ACC112 (cell line): ENCODE measurements around the gene TMEM52.

Experiments
- H2AFZ ChIP-seq: fragments of 200-600 bp; sonication (generic); one replicate; pipeline ENCODE4 v1.6.0; 2017; ENCODE audit warnings: antibody characterized with exemption, low read length; ENCODE audit not compliant: unreplicated experiment
- H3K27ac ChIP-seq: fragments of 200-600 bp; sonication (generic); 2 replicates; pipeline ENCODE4 v1.5.1; 2014; ENCODE audit warnings: low read depth, mild to moderate bottlenecking, antibody characterized with exemption, low read length, moderate library complexity
- H3K27me3 ChIP-seq: fragments of 200-600 bp; sonication (generic); 2 replicates; pipeline ENCODE4 v1.6.1; 2014; ENCODE audit warnings: mild to moderate bottlenecking, antibody characterized with exemption, low read length, moderate library complexity, mixed read lengths; ENCODE audit not compliant: insufficient read depth
- H3K36me3 ChIP-seq: fragments of 200-600 bp; sonication (generic); 2 replicates; pipeline ENCODE4 v1.6.1; 2016; ENCODE audit warnings: mild to moderate bottlenecking, antibody characterized with exemption, low read length, moderate library complexity, mixed read lengths; ENCODE audit not compliant: insufficient read depth
- H3K4me1 ChIP-seq: fragments of 200-600 bp; sonication (generic); one replicate; pipeline ENCODE4 v1.6.1; 2016; ENCODE audit warnings: low read length, mixed read lengths; ENCODE audit not compliant: insufficient read depth, unreplicated experiment, control insufficient read depth
- H3K4me3 ChIP-seq: fragments of 200-600 bp; sonication (generic); 2 replicates; pipeline ENCODE4 v1.5.1; 2014; ENCODE audit warnings: mild to moderate bottlenecking, low read depth, low read length
- H3K79me2 ChIP-seq: fragments of 200-600 bp; sonication (generic); one replicate; pipeline ENCODE4 v1.6.0; 2016; ENCODE audit warnings: low read length; ENCODE audit not compliant: control insufficient read depth, unreplicated experiment, insufficient read depth

Gene TMEM52

DNA sequence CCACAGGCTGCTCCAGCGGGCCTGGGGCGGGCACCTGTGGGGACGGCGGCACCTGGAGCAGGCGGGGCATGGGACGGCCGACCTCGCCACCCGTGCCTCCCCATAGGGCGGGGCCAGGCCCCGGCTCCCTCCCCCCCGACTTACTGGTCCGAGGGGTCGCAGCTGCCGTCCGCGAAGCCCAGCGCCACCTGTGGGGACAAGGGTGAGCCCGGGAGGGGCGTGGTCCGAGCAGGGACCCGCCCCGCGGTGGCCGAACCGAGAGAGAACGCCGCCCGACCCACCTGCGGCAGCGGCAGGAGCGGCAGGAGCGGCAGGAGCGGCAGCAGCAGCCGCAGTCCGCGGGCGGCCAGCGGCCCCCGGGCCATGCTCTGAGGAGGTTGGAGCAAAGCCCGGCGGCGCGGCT, at the start of gene TMEM52:
Gene TMEM52, minus strand, starts transcription at position 379 of the 403 bp plus-strand sequence. Its CDS starts 14 bp downstream, at position 365.
- Histone ChIP-seq H3K27me3 (peaks cover 6% of the 10 kb centered on the region; the same call in 1 of the 2 replicates), H3K79me2 (no peaks in the 10 kb centered on the region), H3K36me3 (no peaks in the 10 kb centered on the region), H3K27ac (no peak within 1 kb of the TSS), H3K4me3 (peak within 1 kb of the TSS; percentile 79), H2AFZ (peak within 1 kb of the TSS; percentile 81), H3K4me1 (peaks cover 4% of the 10 kb centered on the region)

- Histone ChIP-seq H3K79me2 (no peaks in the 10 kb centered on the region), H3K4me1 (no peaks in the 10 kb centered on the region), H2AFZ (no peak overlapping the region), H3K27ac (no peak overlapping the region), H3K36me3 (no peaks in the 10 kb centered on the region), H3K4me3 (no peak overlapping the region), H3K27me3 (peaks cover 33% of the 10 kb centered on the region)
These were observed 48.8 kb upstream of the TMEM52 start for GRCh38 chr1:1967879-1968278.

- Histone ChIP-seq H3K79me2 (no peaks in the 10 kb centered on the region), H3K4me3 (no peak overlapping the region)
These were observed 48.1 kb upstream of the TMEM52 start for GRCh38 chr1:1967151-1967550.

DNA sequence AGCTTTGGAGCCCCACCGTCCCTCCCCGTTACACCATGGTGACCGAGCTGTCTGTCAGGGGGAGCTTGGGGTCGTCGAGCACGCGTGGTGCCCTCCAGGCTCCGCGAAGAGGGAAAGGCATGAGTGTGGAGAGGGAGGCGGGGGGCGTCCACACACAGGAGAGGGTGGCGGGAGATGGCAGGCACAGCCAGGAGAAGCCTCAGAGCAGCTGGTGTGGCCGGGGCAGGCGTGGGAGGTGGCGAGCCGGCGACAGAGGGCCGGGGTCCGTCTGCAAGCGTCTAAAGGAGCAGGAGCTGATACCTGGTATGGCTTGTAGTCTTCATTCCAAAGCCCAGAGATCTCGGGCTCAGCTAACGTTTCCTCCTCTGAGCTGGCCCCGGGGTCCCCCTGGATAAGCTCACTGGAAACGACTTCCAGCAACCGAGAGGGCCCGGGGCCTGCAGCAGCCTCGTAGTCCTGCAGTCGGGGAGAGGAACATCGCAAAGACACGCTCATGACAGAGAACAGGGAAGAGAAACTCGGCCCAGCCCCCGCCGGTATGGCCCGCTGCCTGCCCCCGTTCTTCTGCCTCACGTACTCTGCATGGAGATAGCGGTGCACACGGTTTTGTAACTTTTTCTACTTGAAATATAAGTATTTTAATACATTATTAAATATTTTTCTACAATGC, 47.1 kb upstream of the TMEM52 start:
- no peak overlapping the region for H2AFZ ChIP-seq
- H3K27ac ChIP-seq, result no peak overlapping the region
- peaks cover 41% of the 10 kb centered on the region for H3K27me3 ChIP-seq
- no peaks in the 10 kb centered on the region for H3K36me3 ChIP-seq
- no peaks in the 10 kb centered on the region for H3K79me2 ChIP-seq
- H3K4me3 ChIP-seq, result no peak overlapping the region
- peaks cover 2% of the 10 kb centered on the region for H3K4me1 ChIP-seq

More at GRCh38 chr1:1967151-1967550, 48.1 kb upstream of the TMEM52 start:
- no peak overlapping the region for H3K27ac ChIP-seq
- H3K27me3 ChIP-seq, result peaks cover 33% of the 10 kb centered on the region
- H3K36me3 ChIP-seq, result no peaks in the 10 kb centered on the region
- no peaks in the 10 kb centered on the region for H3K4me1 ChIP-seq
- H2AFZ ChIP-seq, result no peak overlapping the region

DNA sequence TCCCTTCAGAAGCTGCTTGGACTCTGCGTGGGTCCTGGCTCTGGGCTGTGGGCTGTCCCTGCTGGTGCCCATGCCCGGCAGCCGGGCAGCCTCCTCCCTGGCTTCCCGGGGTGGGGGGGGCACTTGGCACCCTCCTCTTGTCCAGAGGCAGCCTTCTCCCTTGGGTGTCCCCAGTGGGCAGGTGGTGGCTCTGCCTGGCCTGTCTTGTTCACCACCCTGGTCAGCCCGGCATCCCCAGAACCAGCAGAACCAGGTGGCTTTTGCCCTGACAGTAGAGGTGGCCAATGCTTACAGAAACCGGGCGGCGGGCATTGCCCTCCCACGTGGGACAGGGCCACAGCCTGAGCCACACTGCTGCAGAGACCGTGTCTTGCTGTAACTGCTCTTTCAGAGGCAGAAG, 46.5 kb upstream of the TMEM52 start:
- Histone ChIP-seq H2AFZ (no peak overlapping the region), H3K4me1 (peaks cover 9% of the 10 kb centered on the region), H3K27me3 (peaks cover 43% of the 10 kb centered on the region), H3K36me3 (no peaks in the 10 kb centered on the region), H3K4me3 (no peak overlapping the region), H3K27ac (no peak overlapping the region), H3K79me2 (no peaks in the 10 kb centered on the region)

GRCh38 chr1:1964811-1965210, 45.7 kb upstream of the TMEM52 start:
- Histone ChIP-seq H3K27ac (no peak overlapping the region), H3K36me3 (no peaks in the 10 kb centered on the region), H3K79me2 (no peaks in the 10 kb centered on the region), H3K27me3 (peaks cover 43% of the 10 kb centered on the region), H3K4me3 (no peak overlapping the region), H2AFZ (no peak overlapping the region), H3K4me1 (peaks cover 16% of the 10 kb centered on the region)

DNA sequence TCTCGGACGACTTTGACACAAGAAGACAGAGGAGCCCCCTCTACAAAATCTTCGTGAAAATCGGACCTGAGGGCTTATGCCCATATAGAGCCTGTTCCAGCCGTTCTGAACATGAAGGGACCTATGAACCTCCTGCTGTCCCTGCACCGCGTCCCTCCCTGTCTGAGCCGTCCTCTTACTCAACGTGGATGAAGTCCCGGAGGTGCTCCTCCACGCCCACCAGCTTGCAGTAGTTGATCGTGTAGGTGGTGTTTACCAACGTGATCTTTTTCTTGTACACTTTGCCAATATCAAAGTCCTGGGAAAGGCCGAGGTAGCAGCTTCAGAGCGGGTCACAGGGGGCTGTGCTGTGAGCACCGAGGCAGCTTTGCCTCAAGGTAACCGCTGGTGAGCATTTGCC, 44.5 kb upstream of the TMEM52 start:
- Histone ChIP-seq H3K27me3 (peaks cover 43% of the 10 kb centered on the region), H2AFZ (no peak overlapping the region), H3K27ac (no peak overlapping the region), H3K4me3 (no peak overlapping the region), H3K4me1 (peaks cover 18% of the 10 kb centered on the region), H3K79me2 (no peaks in the 10 kb centered on the region), H3K36me3 (no peaks in the 10 kb centered on the region)

- no peak overlapping the region for H2AFZ ChIP-seq
- H3K4me3 ChIP-seq, result no peak overlapping the region
- no peaks in the 10 kb centered on the region for H3K79me2 ChIP-seq
- H3K36me3 ChIP-seq, result no peaks in the 10 kb centered on the region
- peaks cover 39% of the 10 kb centered on the region for H3K27me3 ChIP-seq
- H3K4me1 ChIP-seq, result peaks cover 18% of the 10 kb centered on the region
- no peak overlapping the region for H3K27ac ChIP-seq
These were observed 43.7 kb upstream of the TMEM52 start for GRCh38 chr1:1962752-1963151.

DNA sequence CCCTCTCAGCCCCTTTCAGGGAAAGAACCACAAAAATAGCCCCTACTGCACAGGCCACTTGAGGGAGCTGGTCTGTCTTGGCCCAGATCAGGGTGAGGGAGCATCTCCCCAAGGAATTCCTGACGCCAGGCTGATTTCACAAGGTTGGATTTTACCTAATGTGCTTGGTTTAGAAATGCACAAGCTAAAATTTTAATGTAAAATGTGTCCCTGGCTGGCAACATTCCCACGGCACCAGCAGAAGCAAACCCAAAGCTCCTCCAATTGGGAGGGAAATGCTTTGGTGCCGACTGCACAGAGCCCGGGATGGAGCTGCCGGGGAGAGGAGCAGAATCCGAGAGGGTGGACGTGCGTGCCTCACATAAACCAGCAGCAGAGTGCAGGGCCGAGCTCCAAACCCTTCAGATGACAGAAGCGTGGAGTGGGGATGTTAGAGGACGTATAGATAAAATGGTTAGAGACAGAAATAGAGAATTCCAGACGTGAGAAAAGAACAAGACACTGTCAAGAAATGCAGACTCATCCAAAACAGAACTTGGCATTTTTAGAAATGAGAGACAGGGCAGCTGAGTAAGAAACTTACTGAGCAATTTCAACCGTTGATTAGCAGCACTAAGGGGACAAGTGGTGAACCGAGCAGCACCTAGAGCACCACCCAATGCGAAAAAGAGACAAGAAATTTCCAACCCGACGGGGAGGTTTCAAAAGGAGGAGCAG, 41.6 kb upstream of the TMEM52 start:
- Histone ChIP-seq H2AFZ (no peak overlapping the region), H3K4me1 (peaks cover 18% of the 10 kb centered on the region), H3K27me3 (peaks cover 29% of the 10 kb centered on the region), H3K36me3 (no peaks in the 10 kb centered on the region), H3K4me3 (no peak overlapping the region), H3K79me2 (no peaks in the 10 kb centered on the region), H3K27ac (no peak overlapping the region)

GRCh38 chr1:1959840-1960479, 40.9 kb upstream of the TMEM52 start:
- no peak overlapping the region for H2AFZ ChIP-seq
- H3K27ac ChIP-seq, result no peak overlapping the region
- no peak overlapping the region for H3K4me3 ChIP-seq
- peaks cover 22% of the 10 kb centered on the region for H3K27me3 ChIP-seq
- no peaks in the 10 kb centered on the region for H3K79me2 ChIP-seq
- H3K4me1 ChIP-seq, result peaks cover 18% of the 10 kb centered on the region
- H3K36me3 ChIP-seq, result no peaks in the 10 kb centered on the region
